A549 (cell line): Measurements from ENCODE around the gene ALPK3. TPM values are rescaled to one million over a fixed set of nuclear protein-coding genes. Genes with fewer than 3 reads are reported as not detected.

ENCODE experiments used
- ATAC-seq, 2 experiments: fragments of 200-7000 bp in 1 of 2; fragments of >200 bp in 1 of 2; cut with Nextera tagmentation in 1 of 2; cut with Tn5 transposase in 1 of 2; 3 replicates each; pipeline versions ENCODE4 v1.8.0 to v1.9.1; 2018 to 2020; ENCODE audit warnings: mild to moderate bottlenecking in 1 of 2, moderate library complexity in 1 of 2
- CTCF ChIA-PET: fragments of 300-600 bp; sonication (Branson Sonifier 250); formaldehyde crosslinking; extraction: SDS; loops from one replicate; lab custom pipeline; 2021; ENCODE audit warnings: antibody characterized with exemption, inconsistent platforms; lab: Yijun Ruan, JAX
- POLR2A ChIA-PET: fragments of 350-600 bp; formaldehyde crosslinking; extraction: SDS; loops from one replicate; lab custom pipeline; 2021; ENCODE audit warnings: antibody characterized with exemption, inconsistent platforms; lab: Yijun Ruan, JAX
- DNase-seq, 2 experiments: peaks; one replicate each; pipeline versions ENCODE4 v3.0.0 to v3.0.0-alpha.2; 2011 to 2016; ENCODE audit warnings: low read depth in 1 of 2, low spot score in 1 of 2
- FAIRE-seq: peaks from 2 replicates; lab custom pipeline; 2011; peaks lifted over from hg19 to GRCh38; lab: Jason Lieb, UNC
- H3K27ac ChIP-seq, 2 experiments: fragments of >200 bp; sonication (Bioruptor Twin); formaldehyde crosslinking; 3 replicates each; pipeline ENCODE4 v1.5.1; 2016 to 2017
- H3K4me1 ChIP-seq: fragments of >200 bp; sonication (Bioruptor Twin); formaldehyde crosslinking; 3 replicates; pipeline ENCODE4 v1.6.1; 2016
- H3K4me2 ChIP-seq: fragments of >200 bp; sonication (Bioruptor Twin); formaldehyde crosslinking; 3 replicates; pipeline ENCODE4 v1.6.1; 2016
- H3K4me3 ChIP-seq: fragments of >200 bp; sonication (Bioruptor Twin); formaldehyde crosslinking; 3 replicates; pipeline ENCODE4 v1.5.1; 2016
- H3K9me3 ChIP-seq: fragments of >200 bp; sonication (Bioruptor Twin); formaldehyde crosslinking; 3 replicates; pipeline ENCODE4 v1.6.1; 2016
- CBX2 ChIP-seq: fragments of 200-600 bp; sonication (generic); IDR thresholded peaks from 2 replicates; pipeline ENCODE4 v1.6.1; 2016; ENCODE audit warnings: low read depth, mild to moderate bottlenecking, borderline replicate concordance
- CBX8 ChIP-seq: fragments of 200-600 bp; sonication (generic); IDR thresholded peaks from 2 replicates; pipeline ENCODE4 v1.6.1; 2016
- CHD4 ChIP-seq: fragments of 200-600 bp; sonication (generic); IDR thresholded peaks from 2 replicates; pipeline ENCODE4 v1.6.1; 2016; ENCODE audit warnings: antibody characterized with exemption, mild to moderate bottlenecking, borderline replicate concordance
- EHMT2 ChIP-seq: fragments of 200-600 bp; sonication (generic); IDR thresholded peaks from 2 replicates; pipeline ENCODE4 v1.6.1; 2016; ENCODE audit warnings: antibody characterized with exemption, low read depth, mild to moderate bottlenecking, moderate library complexity
- GATA3 ChIP-seq: IDR thresholded peaks from 2 replicates; pipeline ENCODE4 v1.6.1; 2012; ENCODE audit warnings: borderline replicate concordance
- HOXA7 ChIP-seq: fragments of 250-450 bp; sonication (Bioruptor Pico); IDR thresholded peaks from 2 replicates; pipeline ENCODE4 v1.5.0; 2020; ENCODE audit warnings: mild to moderate bottlenecking, moderate library complexity
- HOXB13 ChIP-seq: fragments of 250-450 bp; sonication (Bioruptor Pico); IDR thresholded peaks from 2 replicates; pipeline ENCODE4 v1.5.0; 2020; ENCODE audit warnings: low read depth, mild to moderate bottlenecking, moderate library complexity
- JUN ChIP-seq, 2 experiments: fragments of >200 bp; sonication (Bioruptor Twin); formaldehyde crosslinking; IDR thresholded peaks; 2 replicates in 1 of 2; 3 replicates in 1 of 2; pipeline ENCODE4 v1.6.1; 2016 to 2017
- KDM1A ChIP-seq: fragments of 200-600 bp; sonication (generic); IDR thresholded peaks from 2 replicates; pipeline ENCODE4 v1.6.1; 2016; ENCODE audit warnings: low read depth, mild to moderate bottlenecking
- KDM5A ChIP-seq: fragments of 200-600 bp; sonication (generic); IDR thresholded peaks from 2 replicates; pipeline ENCODE4 v1.6.1; 2016; ENCODE audit warnings: antibody characterized with exemption, mild to moderate bottlenecking
- NR3C1 ChIP-seq: fragments of >200 bp; sonication (Bioruptor Twin); formaldehyde crosslinking; IDR thresholded peaks from 3 replicates; pipeline ENCODE4 v1.6.1; 2017
- POLR2A ChIP-seq: IDR thresholded peaks from 2 replicates; pipeline ENCODE4 v1.6.1; 2012; ENCODE audit warnings: mild to moderate bottlenecking, low read length
- RAD21 ChIP-seq, 2 experiments: fragments of >200 bp in 1 of 2; sonication (Bioruptor Twin) in 1 of 2; formaldehyde crosslinking in 1 of 2; IDR thresholded peaks in 1 of 2; conservative IDR thresholded peaks in 1 of 2; 2 replicates in 1 of 2; 3 replicates in 1 of 2; pipeline ENCODE4 v1.6.1; 2012 to 2018; ENCODE audit warnings: inconsistent platforms in 1 of 2
- RFX5 ChIP-seq: fragments of 450-650 bp; IDR thresholded peaks from 2 replicates; pipeline ENCODE4 v1.7.1; 2014; ENCODE audit warnings: antibody characterized with exemption, mild to moderate bottlenecking, moderate library complexity
- TFCP2L1 ChIP-seq: fragments of 250-450 bp; sonication (Bioruptor Pico); IDR thresholded peaks from 2 replicates; pipeline ENCODE4 v1.5.0; 2021; ENCODE audit warnings: mild to moderate bottlenecking
- ZSCAN20 ChIP-seq: fragments of 250-450 bp; sonication (Bioruptor Pico); IDR thresholded peaks from 2 replicates; pipeline ENCODE4 v1.8.0; 2022; ENCODE audit warnings: mild to moderate bottlenecking, moderate library complexity
- WGBS: methylation state at CpG from one replicate; pipeline ENCODE4 v1.1.6; 2017; ENCODE audit errors: missing lambda C conversion rate; 5-methylcytosine and 5-hydroxymethylcytosine counted together
- polyA plus RNA-seq, 4 experiments: library from polyadenylated mRNA; depleted of rRNA in 3 of 4; stranded (reverse); fragments of >200 nt; fragmentation: RNase III in 1 of 4; extraction: RNeasy Plus Mini Kit Qiagen cat#74134 plus additional on column Dnase treatment in 1 of 4; gene quantifications; 2 replicates in 3 of 4; 3 replicates in 1 of 4; pipeline ENCODE4 v1.2.3, GENCODE V29; 2011 to 2017
- small RNA-seq, 6 experiments: library from RNA; depleted of rRNA; stranded (forward); fragments of <200 nt; gene quantifications; one replicate each; pipeline ENCODE3, GENCODE V24; 2012
- TF ChIP-seq, protein P1 (sequence below): IDR thresholded peaks from 2 replicates; pipeline ENCODE4 v1.6.1; 2012
- TF ChIP-seq, protein P2 (sequence below): IDR thresholded peaks from 2 replicates; pipeline ENCODE4 v1.6.1; 2012; ENCODE audit warnings: low read depth, borderline replicate concordance
- TF ChIP-seq, protein P3 (sequence below): fragments of 250-450 bp; sonication (Bioruptor Pico); IDR thresholded peaks from 2 replicates; pipeline ENCODE4 v1.5.0; 2020; ENCODE audit warnings: low read depth, mild to moderate bottlenecking, moderate library complexity

ALPK3 gene
- polyA plus RNA-seq, 2 of the 4 experiments (the other 2 are of a cell fraction), result 0.26 to 0.30 TPM

DNA sequence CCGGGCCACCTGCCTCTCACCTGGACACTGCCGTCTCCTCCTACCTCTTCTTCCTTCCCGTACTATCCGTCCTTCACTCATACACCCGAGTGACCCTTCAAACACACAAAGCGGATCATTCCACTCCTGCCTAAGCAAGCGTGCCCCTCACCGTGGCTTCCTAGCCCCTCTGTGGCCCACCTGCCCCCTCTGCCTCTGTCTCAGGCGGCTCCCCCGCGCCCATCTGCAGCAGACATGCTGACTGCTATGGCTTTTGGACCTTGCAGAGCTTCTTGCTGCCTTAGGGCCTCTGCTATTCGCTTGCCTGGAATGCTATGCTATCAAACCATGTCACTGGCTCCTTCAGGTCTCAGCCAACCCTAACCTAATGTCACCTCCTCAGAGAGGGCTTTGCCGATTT lies 105.4 kb downstream of the ALPK3 start:
- peaks cover 44% of the 10 kb centered on the region for H3K4me1 ChIP-seq
- no peak for DNase-seq
- H3K27ac ChIP-seq, result peak overlapping the region in 1 of 2 experiments; percentile 78; a peak in 3 of 6 replicates
- no peak for ATAC-seq
- POLR2A ChIA-PET, result no interaction called here
- TF ChIP-seq RFX5, result no peak
- TF ChIP-seq RAD21 (conservative IDR thresholded peaks at IDR 0.05 in 1 of 2, IDR thresholded peaks at IDR 0.05 in 1 of 2), result no peak
- TF ChIP-seq CBX2, result no peak
- no peak for TF ChIP-seq POLR2A
- TF ChIP-seq GATA3, result no peak
- no peak for TF ChIP-seq CBX8
- TF ChIP-seq, protein P1, sequence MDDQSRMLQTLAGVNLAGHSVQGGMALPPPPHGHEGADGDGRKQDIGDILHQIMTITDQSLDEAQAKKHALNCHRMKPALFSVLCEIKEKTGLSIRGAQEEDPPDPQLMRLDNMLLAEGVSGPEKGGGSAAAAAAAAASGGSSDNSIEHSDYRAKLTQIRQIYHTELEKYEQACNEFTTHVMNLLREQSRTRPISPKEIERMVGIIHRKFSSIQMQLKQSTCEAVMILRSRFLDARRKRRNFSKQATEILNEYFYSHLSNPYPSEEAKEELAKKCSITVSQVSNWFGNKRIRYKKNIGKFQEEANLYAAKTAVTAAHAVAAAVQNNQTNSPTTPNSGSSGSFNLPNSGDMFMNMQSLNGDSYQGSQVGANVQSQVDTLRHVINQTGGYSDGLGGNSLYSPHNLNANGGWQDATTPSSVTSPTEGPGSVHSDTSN, result no peak
- TF ChIP-seq ZSCAN20 (CRISPR knock-in tag), result no peak
- TF ChIP-seq EHMT2, result no peak
- TF ChIP-seq, protein P2, sequence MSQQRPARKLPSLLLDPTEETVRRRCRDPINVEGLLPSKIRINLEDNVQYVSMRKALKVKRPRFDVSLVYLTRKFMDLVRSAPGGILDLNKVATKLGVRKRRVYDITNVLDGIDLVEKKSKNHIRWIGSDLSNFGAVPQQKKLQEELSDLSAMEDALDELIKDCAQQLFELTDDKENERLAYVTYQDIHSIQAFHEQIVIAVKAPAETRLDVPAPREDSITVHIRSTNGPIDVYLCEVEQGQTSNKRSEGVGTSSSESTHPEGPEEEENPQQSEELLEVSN, result no peak
- TF ChIP-seq CHD4, result no peak
- TF ChIP-seq NR3C1, result no peak
- TF ChIP-seq KDM5A, result no peak
- no peak for TF ChIP-seq KDM1A
- no peak for TF ChIP-seq HOXA7
- TF ChIP-seq JUN (IDR thresholded peaks at IDR 0.05), result no peak
- no peak for TF ChIP-seq TFCP2L1 (CRISPR knock-in tag)
- TF ChIP-seq HOXB13 (CRISPR knock-in tag), result no peak
- TF ChIP-seq, protein P3, sequence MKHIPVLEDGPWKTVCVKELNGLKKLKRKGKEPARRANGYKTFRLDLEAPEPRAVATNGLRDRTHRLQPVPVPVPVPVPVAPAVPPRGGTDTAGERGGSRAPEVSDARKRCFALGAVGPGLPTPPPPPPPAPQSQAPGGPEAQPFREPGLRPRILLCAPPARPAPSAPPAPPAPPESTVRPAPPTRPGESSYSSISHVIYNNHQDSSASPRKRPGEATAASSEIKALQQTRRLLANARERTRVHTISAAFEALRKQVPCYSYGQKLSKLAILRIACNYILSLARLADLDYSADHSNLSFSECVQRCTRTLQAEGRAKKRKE (CRISPR knock-in tag), result no peak
- no peak overlapping the region for H3K4me3 ChIP-seq
- WGBS, result 92% methylated on average over 13 of the region's 13 CpGs
- H3K4me2 ChIP-seq, result no peak overlapping the region
- H3K9me3 ChIP-seq, result no peaks in the 10 kb centered on the region
- FAIRE-seq, result no peak
- CTCF ChIA-PET, result interaction anchor here (7.6 kb wide), 1 partner anchor 9 kb away, joined by 137 read pairs; no protein-coding TSS in a partner anchor

Small RNA genes lying within 50 kb of the gene (small RNA-seq; reads per million reads assigned to genes)
- gene RF00402, result 0 reads per million in 6 experiments

Other genes starting within 250 kb of the ALPK3 start
- 16.2 and 16.5 TPM in 2 replicates for gene ZSCAN2, start 216.3 kb upstream of the ALPK3 start, polyA plus RNA-seq (2011; rRNA removed)
- gene ZSCAN2, start 216.3 kb upstream of the ALPK3 start, polyA plus RNA-seq (2017; fragmentation: RNase III; extraction: RNeasy Plus Mini Kit Qiagen cat#74134 plus additional on column Dnase treatment), result 14.9 to 17.5 TPM (median 17.2 TPM) in 3 replicates
- gene WDR73, start 163.1 kb upstream of the ALPK3 start, polyA plus RNA-seq (2011; rRNA removed), result 44.7 and 45.9 TPM in 2 replicates
- gene WDR73, start 163.1 kb upstream of the ALPK3 start, polyA plus RNA-seq (2017; fragmentation: RNase III; extraction: RNeasy Plus Mini Kit Qiagen cat#74134 plus additional on column Dnase treatment), result 41.0 to 46.1 TPM (median 45.3 TPM) in 3 replicates
- gene NMB, start 159.2 kb upstream of the ALPK3 start, polyA plus RNA-seq (2011; rRNA removed), result 10.1 and 16.1 TPM in 2 replicates
- gene NMB, start 159.2 kb upstream of the ALPK3 start, polyA plus RNA-seq (2017; fragmentation: RNase III; extraction: RNeasy Plus Mini Kit Qiagen cat#74134 plus additional on column Dnase treatment), result 13.2 to 22.4 TPM (median 18.5 TPM) in 3 replicates
- gene SEC11A, start 101.2 kb upstream of the ALPK3 start, polyA plus RNA-seq (2011; rRNA removed), result 237 and 490 TPM in 2 replicates
- 369 to 396 TPM (median 380 TPM) in 3 replicates for gene SEC11A, start 101.2 kb upstream of the ALPK3 start, polyA plus RNA-seq (2017; fragmentation: RNase III; extraction: RNeasy Plus Mini Kit Qiagen cat#74134 plus additional on column Dnase treatment)
- 12.4 and 15.6 TPM in 2 replicates for gene ZNF592, start 68.8 kb upstream of the ALPK3 start, polyA plus RNA-seq (2011; rRNA removed)
- 12.9 to 14.3 TPM (median 13.9 TPM) in 3 replicates for gene ZNF592, start 68.8 kb upstream of the ALPK3 start, polyA plus RNA-seq (2017; fragmentation: RNase III; extraction: RNeasy Plus Mini Kit Qiagen cat#74134 plus additional on column Dnase treatment)
- gene SLC28A1, start 67.3 kb downstream of the ALPK3 start, polyA plus RNA-seq (2011; rRNA removed), result 0.13 TPM in 2 replicates
- gene SLC28A1, start 67.3 kb downstream of the ALPK3 start, polyA plus RNA-seq (2017; fragmentation: RNase III; extraction: RNeasy Plus Mini Kit Qiagen cat#74134 plus additional on column Dnase treatment), result 0.04 to 0.06 TPM in 2 of 3 replicates, not detected in the other
- gene PDE8A, start 164.5 kb downstream of the ALPK3 start, polyA plus RNA-seq (2011; rRNA removed), result 171 and 204 TPM in 2 replicates
- 44.4 to 45.3 TPM (median 45.0 TPM) in 3 replicates for gene PDE8A, start 164.5 kb downstream of the ALPK3 start, polyA plus RNA-seq (2017; fragmentation: RNase III; extraction: RNeasy Plus Mini Kit Qiagen cat#74134 plus additional on column Dnase treatment)